ENCODE measurements around the gene GALNT6.

DNA sequence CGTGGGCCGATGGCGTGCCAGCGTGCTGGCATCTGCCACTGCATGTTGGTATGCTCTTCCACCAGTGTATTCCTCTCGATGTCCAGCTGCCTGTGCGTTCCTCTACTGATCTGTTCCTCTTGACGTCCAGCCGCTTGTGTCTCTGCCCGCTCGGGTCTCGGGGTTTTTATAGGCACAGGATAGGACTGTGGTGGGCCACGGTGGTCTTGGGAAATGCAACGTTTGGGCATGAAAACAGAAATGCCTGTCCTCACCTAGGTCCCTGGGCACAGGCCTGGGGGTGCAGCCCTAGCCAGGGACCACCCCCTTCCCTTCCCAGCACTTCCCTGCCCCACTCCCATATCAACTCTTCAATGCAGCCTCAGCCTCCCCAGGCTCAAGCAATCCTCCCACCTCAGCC, 10.3 kb upstream of the GALNT6 start:
- no peak for TF ChIP-seq EZH2 (IDR thresholded peaks at IDR 0.05; ENCODE audit: low read length, unreplicated experiment)
- no peak for TF ChIP-seq CTCF (conservative IDR thresholded peaks at IDR 0.05; ENCODE audit: low read depth, low read length)

Data from PC-3 (cell line).